NCI-H2171 treated with DMSO at 0.1 percent for 48 hours (cell line): ENCODE results near the gene GARIN3.
"Not testable (repeated sequence)": the region's sequence is repeated elsewhere in the genome, so short reads cannot be mapped to it uniquely, and the experiment has no call there.

Source experiments
- DNase-seq: peaks from one replicate; lab custom pipeline; 2025; lab: John Stamatoyannopoulos, UW

GARIN3 gene

DNA sequence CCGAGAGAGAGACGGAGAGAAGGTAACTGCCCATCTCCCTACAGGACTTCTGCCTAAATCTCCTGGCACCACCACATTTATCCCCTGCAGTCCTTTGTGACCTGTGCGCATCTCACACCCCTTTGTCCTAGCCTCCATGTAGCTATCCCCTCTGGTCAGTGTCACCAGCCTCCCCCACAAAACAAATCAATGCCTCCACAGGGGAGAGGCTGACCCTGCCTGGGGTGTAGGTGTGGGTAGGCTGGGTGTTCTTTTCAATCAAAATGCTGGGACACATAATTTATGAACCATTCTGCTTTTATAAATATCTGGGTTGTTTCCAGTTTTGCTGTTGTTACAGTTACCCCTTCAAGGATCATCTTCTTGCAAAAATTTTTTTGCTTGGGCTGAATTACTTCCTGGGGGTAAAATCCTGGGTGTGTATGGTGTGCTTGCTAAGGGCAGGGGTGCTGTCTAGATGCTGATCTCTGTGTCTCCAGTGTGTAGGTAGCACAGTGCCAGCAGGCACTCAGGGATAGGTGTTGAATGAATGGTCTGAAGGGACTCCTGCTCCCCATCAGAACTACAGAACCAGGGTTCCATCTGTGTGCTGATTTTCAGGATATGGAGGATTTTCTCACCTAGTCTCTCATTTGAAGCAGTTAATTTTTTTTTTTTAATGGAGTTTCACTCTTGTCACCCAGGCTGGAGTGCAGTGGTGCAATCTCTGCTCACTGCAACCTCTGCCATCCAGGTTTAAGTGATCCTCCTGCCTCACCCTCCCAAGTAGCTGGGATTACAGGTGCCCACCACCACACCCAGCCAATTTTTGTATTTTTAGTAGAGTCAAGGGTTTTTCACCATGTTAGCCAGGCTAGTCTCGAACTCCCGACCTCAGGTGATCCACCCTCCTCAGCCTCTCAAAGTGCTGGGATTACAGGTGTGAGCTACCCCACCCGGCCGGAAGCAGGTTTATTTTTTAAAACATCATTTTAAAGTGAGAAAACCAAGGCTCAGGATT, at the start of gene GARIN3:
TSS of gene GARIN3 (minus strand) at position 51 of the 1,000 bp plus-strand sequence. CDS start 96 bp downstream, outside the sequence.
- no peak for DNase-seq

DNA sequence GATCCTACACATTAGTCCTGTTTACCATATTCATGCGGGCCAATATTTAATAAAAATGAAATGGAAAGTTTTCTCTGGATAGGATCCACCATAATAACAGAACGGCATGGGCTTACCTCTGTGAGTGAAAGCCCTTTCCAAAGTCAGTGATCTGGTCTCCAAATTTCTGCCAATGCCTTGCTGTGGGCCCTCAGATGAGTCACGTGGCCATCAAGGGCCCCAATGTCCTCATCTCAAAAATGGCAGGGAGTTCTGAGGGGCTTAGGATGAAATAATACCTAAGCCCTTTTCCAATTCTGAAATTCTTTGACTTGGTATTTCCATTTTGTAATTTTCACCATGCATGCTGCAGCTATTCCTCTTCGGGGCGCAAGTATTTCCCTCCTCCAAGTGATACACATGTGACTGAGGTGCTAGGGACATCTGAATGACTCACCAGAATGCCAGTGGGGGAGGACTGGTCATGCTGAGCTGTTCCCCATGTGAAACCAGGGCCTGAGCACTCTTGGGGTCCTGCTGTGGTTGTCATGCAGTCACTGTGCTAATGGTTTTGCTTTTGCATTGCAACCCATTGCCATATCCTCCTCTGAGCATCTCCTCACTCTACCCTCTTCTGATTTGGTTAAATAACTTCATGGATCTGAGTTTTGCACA, 49.6 kb upstream of the GARIN3 start:
- DNase-seq = no peak

DNA sequence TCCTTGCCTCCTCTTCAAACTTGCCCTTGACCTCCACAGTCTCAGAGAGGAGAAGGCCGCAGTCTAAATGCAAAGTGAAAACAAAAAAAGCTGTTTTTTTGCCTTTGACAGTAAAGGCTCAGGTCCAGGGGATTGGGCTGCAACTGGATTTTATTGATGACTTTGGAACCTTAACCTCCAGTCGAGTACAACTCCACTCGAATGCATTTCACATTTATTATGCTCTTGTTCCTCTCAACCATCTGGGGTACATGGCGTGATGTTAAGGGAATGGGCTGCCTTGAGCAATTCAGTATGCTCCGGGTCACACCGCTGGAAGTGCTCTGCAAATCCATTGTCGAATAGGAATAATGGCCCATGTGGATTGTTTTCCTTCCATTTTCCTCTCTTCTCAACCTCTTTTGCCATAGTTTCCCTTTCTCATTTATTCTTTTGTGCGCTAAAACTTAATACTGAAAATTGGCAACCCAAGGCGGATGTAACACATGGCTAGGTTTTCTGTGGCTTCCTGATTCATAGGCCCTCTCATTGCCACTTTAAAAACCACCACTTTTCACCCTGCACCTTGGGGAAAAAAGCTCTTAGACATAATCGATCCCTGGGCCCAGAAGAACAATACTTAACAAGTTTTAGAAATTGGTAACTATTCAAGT, 48.9 kb upstream of the GARIN3 start:
- no peak for DNase-seq

DNA sequence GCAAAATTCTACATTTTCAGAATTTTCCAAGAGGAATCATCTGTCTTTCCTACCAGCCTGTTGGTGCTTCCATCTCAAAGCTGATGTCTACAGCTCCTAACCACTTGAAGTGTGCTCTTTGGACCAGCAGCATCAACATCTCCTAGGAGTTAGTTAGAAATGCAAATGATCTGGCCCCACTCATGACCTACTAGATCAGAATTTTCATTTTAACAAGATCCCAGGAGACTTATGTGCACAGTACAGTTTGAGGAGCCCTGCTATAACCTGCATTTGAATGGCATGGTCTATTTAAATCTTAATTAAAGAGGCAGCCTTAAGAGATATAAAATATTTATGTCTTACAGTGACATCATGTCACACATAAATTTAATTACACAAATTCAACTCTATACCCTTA, 48.4 kb upstream of the GARIN3 start:
- DNase-seq = no peak

DNA sequence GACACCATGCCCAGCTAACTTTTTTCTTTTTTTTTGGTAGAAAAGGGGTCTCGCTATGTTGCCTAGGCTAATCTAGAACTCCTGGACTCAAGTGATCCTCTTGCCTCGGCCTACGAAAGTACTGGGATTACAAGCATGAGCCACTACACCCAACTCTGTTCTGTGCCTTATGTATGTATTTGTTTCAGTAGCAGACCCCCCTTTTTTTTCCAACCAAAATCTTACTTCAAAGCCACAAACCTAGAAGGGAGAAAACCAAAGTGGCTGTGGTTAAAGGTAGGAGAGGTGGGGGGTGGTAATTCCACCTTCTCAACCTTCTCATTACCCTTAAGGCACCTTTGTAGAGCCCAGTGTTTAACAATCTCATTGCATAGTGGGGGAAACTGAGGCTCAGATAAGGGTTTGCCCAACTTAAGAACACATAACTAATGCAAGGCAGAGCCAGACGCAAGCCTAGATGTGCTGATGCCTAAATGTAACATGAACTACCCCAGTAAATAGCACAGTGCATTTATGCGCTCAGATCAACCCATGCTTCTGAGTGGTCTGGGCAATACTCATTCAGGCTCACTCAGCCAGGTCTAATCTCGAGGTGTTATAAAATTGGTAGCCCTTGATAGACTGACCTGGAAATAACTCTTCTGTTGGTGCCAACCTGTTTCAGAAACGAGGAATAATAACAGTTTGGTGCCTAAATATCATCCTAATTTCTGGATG, 47.6 kb upstream of the GARIN3 start:
- no peak for DNase-seq

DNA sequence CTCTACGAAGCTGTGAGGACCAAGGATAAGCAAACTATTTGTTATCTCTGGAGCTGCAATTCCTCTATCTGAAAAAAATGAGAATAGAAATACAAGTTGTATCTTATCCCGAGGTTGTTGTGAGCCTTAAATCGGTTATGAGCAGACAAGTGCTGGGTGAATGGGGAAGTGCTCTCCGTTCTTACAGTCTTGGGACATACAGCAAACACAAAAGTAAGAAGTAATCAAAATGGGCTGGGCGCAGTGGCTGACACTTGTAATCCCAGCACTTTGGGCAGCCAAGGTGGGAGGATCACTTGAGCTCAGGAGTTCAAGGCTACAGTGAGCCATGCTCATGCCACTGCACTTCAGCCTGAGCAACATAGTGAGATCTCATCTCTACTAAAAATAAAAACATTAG, 46.2 kb upstream of the GARIN3 start:
- no peak for DNase-seq

DNA sequence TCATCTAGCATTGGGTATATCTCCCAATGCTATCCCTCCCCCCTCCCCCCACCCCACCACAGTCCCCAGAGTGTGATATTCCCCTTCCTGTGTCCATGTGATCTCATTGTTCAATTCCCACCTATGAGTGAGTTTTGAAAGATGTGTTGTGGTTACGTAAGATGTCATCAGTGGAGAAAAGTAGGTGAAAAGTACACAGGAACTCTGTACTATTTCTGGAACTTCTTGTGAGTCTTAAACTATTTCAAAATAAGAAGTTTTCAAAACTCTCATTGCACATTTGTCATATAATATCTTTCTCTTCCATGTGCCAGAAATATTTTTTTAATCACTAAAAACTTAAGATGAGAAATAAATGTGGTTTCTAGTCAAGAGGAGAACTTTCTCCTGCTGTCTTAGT, 44.6 kb upstream of the GARIN3 start:
- DNase-seq = not testable (repeated sequence)

DNA sequence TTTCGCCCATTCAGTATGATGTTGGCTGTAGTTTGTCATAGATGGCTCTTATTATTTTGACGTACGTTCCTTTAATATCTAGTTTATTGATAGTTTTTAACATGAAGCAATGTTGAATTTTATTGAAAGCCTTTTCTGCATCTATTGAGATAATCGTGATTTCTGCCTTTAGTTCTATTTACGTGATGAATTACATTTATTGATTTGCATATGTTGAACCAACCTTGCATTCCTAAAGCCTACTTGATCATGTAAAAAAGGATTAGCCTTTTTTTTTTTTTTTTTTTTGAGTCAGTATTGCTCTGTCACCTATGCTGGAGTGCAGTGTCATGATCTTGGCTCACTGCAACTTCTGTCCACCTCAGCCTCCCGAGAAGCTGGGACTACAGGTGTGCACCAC, 39.6 kb upstream of the GARIN3 start:
- no peak for DNase-seq

DNA sequence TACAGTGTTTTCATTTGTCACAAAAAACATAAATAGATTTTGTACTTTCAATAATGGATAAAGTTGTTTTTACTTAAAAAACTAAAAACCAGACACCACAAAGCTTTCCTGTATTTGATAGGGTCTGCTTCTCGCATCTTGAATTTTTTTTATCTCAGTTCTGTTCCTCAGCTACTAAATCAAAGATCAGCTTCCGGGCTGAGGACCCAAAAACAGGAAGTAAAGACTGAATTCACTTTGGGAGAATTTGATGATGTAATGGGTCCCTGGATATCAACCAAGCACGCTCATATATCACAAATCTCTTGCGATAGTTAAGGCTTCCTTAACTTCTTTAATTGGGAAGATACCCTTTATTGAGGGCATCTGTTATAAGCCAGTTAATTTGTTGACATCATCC, 38.7 kb upstream of the GARIN3 start:
- no peak for DNase-seq

DNA sequence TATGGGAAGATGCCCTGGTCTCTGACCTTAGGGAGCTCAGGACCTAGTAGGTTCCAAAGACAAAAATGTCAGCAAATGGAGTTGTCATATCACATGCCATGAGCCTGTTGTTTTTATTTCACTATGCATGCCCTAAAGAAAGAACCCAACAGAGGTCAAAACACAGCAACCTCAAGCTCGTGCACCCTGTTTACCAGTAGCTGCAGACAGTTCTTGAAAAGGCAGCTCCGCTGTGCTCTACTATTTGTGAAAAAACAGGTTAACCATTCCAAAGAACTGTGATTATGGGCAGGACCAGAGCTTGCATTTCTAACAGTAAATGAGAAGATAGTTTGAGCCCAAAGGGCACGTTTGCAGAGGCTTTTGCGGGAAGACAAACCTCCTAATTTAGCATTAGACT, 37.4 kb upstream of the GARIN3 start:
- DNase-seq = no peak

DNA sequence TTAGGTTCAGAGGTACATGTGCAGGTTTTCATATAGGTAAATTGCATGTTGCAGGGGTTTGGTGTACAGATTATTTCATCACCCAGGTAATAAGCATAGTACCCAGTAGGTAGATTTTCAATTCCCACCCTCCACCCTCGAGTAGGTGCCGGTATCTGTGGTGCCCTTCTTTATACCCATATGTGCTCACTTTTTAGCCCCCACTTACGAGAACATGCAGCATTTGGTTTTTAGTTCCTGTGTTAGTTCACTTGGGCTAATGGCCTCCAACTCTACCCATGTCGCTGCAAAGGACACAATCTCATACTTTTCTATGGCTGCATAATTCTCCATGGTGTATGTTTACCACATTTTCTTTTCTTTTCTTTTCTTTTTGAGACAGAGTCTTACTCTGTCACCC, 35.8 kb upstream of the GARIN3 start:
- no peak for DNase-seq

DNA sequence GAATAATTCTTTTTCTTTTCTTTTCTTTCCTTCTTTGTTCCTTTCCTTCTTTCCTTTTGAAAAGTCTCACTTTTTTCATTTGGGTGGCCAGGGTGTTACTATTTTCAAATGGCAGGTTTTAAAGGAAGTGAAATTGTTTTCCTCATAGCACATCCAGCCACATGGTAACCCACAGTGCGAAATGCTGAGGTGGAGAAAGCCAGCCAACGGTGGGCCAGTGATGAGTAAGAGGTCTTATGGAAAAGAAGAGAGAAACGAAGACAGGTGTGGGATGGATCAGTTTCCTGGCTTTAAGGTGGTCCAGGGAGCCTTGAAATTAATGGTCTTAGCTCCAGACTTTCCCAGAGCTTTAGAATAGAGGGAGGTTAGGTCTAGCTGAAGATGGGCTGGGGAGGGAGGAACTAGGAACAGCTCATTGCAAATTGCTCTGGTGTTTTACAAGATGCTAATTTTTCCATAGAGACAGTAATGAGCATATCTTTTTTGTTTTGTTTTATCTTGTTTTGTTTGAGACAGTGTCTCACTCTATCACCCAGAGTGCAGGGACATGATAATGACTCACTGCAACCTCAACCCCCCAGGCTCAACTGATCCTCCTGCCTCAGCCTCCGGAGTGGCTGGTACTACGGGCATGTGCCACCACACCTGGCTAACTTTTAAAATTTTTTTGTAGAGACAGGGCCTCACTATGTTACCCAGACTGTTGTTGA, 32.4 kb upstream of the GARIN3 start:
- DNase-seq = no peak

DNA sequence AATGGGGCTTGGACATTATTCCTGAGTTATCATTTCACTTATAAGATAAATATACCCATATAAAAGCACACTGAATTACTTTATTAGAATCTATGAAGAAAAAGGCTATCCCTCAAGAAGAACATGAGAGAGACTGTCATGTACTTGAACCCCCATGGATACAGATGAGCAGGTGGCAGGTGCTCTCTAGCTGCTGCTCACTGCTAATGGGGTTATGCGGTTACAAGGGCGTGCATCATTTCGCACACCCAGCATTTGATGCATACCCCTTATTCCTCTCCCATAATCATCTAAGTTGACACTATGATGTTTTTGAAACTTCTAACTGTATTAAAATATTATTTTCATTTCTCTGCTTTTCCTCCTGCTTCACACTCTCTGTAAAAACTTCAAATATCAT, 31.0 kb upstream of the GARIN3 start:
- DNase-seq = peak; percentile 1

DNA sequence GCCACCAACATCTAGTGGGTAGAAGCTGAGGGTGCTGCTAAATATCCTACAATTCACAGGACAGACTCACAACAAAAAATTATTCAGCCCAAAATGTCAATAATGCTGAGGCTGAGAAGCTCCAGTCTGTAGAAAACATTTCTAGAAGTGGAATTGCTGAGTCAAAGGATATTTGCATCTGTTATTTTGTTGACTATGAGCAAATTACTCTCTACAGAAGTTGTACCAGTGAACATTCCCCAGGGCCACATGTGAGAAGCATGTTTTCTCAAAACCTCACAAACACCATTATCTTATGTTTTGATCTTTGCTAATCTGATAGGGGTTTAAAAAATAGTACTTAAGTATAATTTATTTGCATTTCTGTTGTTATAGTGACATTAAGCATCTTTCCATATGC, 30.0 kb upstream of the GARIN3 start:
- no peak for DNase-seq

DNA sequence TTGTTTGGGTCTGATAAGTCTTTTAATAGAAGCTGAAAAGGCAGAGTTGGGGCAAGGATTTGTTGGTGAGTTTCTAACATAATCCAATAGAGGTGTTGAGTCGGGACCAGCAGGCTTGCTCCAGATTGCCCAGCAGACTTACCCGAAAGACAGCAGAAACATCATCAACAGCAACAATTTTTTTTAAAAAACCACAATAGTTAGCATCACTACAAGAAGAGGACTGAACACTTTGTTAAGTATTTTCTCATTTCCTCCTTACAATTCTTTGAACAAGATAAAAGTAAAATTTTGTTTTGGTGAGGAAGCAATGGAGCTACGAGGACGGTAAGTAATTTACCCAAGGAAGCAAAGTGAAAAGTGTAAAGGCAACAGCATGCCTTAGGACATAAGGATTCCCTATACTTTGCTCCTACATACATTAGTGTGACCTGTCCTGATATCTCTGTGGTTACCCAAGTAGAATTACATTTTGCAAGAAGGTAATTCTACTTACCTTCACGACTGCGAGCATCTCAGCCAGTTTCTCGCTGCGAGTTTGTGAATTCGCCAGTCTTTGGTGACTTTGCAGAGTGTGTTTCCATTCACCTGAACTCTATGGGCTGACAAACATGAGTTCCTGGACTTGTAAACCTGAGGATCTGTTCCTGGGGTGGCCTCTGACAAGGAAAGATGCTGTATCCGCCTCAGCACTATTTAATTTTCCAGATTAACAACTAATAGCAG, 27.8 kb upstream of the GARIN3 start:
- no peak for DNase-seq

DNA sequence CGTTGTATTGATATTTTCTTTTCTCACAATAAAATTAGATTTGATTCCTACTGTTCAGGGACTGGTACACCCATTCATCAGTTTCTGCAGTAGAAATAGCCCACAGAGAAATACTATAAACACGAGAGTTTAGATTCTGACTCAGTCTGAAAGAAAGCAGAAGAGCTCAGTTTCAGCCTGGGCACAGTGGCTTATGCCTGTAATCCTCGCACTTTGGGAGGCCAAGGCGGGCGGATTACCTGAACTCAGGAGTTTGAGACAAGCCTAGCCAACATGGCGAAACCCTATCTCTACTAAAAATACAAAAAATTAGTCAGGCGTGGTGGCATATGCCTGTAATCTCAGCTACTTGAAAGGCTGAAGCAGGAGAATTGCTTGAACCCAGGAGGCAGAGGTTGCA, 23.2 kb upstream of the GARIN3 start:
- no peak for DNase-seq

DNA sequence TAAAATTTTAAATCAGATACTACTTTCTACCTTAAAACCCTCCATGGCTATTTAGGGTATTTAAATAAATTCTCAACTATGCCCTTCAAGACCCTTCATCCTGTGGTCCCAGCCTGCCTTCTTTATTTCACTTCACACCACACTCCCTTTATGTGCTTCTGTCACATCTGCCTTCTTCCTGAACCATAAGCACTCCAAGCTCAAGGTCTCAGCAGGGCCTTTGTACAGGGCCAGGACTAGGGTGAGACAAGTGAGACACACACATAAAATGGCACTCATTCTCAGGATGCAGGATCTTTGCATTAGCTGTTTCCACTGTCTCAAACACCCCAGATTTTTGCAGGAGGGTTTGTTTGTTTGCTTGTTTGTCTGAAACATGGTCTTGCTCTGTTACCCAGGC, 22.2 kb upstream of the GARIN3 start:
- DNase-seq = no peak

DNA sequence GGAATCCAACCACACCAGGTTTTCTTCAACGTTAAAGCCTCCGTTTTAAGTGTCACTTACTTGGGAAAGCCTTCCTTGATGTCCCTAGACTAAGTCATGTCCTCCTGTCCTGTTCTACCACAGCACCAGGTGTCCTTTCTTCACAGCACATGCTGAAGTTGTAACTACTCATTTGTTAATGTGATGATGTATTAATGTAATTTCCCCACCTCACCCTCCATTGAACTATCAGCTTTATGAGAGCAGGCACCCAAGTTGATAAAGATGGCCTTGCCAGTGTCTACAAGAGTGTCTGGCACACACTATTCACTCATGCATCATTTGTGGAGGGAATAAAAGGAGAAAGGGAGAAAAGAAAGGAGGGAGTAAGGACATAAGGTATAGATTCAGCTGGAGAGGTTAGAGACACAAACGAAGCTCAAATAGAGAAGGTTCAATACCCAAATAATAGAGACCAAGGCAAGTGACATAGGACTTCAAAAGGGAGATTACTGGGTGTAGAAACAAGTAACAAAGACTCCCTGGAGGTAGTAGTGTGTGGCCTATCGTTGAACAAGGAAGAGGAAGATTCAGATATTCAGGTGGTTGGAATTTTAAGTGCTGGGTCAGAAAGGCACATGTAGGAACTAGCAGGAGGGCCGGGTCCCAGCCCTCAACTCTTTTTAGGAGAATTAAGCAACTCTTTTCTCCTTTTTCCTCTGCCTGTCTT, 21.1 kb upstream of the GARIN3 start:
- DNase-seq = no peak

DNA sequence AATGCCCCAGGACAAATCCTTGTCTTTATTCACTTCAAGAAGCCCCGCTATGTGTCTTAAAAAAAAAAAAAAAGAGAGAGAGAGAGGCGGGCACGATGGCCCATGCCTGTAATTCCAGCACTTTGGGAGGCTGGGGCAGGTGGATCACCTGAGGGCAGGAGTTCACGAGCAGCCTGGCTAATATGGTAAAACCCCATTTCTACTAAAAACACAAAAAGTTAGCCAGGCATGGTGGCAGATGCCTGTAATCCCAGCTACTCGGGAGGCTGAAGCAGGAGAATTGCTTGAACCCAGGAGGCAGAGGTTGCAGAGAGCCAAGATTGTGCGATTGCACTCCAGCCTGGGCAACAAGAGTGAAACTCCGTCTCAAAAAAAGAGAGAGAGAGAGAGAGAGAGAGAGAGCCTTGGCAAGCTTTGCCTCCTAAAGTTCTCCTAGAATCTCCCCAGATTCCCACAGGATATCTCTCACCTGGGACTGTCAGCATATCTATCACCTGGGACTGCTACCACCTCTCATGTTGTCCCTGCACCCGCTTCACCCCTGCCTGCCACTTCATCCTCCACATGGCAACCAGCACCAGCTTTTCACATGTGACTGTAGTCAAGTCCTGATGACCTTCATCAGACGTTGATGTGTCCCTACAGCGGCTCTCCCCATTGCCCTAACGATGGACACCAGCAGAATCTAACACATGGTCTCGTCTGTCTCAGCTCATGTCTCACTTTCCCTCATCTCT, 20.4 kb upstream of the GARIN3 start:
- DNase-seq = no peak
